Vagina (tissue), 2 donors: ENCODE measurements around the gene ZMIZ1.

Experiments
- CTCF ChIP-seq, 3 experiments: fragments of 450-650 bp in 2 of 3; fragments of 200-600 bp in 1 of 3; sonication (generic) in 1 of 3; IDR thresholded peaks; one replicate each; pipeline ENCODE4 v1.5.1; 2017 to 2019; ENCODE audit warnings: antibody characterized with exemption in 3 of 3, mild to moderate bottlenecking in 2 of 3, moderate library complexity in 2 of 3
- POLR2A ChIP-seq, 2 donors: fragments of 450-650 bp; IDR thresholded peaks; one replicate each; pipeline ENCODE4 v1.6.1; 2017; ENCODE audit warnings: antibody characterized with exemption in 2 of 2, mild to moderate bottlenecking in 2 of 2, moderate library complexity in 2 of 2
- POLR2AphosphoS5 ChIP-seq, 2 donors: sonication (generic); formaldehyde crosslinking; IDR thresholded peaks; one replicate each; pipeline ENCODE4 v1.9.0; 2017; ENCODE audit warnings: antibody characterized with exemption in 2 of 2, mild to moderate bottlenecking in 2 of 2, low read depth in 1 of 2; ENCODE audit not compliant: insufficient read depth in 1 of 2

- TF ChIP-seq CTCF (IDR thresholded peaks at IDR 0.05) (no peak), POLR2AphosphoS5 (IDR thresholded peaks at IDR 0.05; ENCODE audit: insufficient read depth in 1 of 2, low read depth in 1 of 2) (no peak), POLR2A (IDR thresholded peaks at IDR 0.05) (no peak)
Measured at GRCh38 chr10:79111846-79112614, 43.3 kb downstream of the ZMIZ1 start.
